HCT116 (cell line): ENCODE data around the gene ILRUN.

Source experiments
- CBX3 ChIP-seq: IDR thresholded peaks from 2 replicates; pipeline ENCODE4 v1.6.1; 2012; ENCODE audit warnings: low read depth
- CTCF ChIP-seq, 3 experiments: fragments of 200-600 bp in 1 of 3; sonication (generic) in 1 of 3; IDR thresholded peaks in 2 of 3; conservative IDR thresholded peaks in 1 of 3; 2 replicates each; pipeline ENCODE4 v1.5.1; 2012 to 2017; ENCODE audit warnings: low read depth in 2 of 3, low read length in 2 of 3, antibody characterized with exemption in 1 of 3, borderline replicate concordance in 1 of 3, control low read depth in 1 of 3, mild to moderate bottlenecking in 1 of 3, mixed read lengths in 1 of 3, mixed run types in 1 of 3, moderate library complexity in 1 of 3; ENCODE audit not compliant: insufficient read depth in 1 of 3
- EGR1 ChIP-seq: IDR thresholded peaks from 2 replicates; pipeline ENCODE4 v1.6.1; 2012; ENCODE audit warnings: low read depth
- EZH2 ChIP-seq: fragments of 200-600 bp; sonication (generic); IDR thresholded peaks from 2 replicates; pipeline ENCODE4 v1.6.1; 2017; ENCODE audit warnings: antibody characterized with exemption, mixed run types
- EZH2phosphoT487 ChIP-seq: fragments of 200-600 bp; IDR thresholded peaks from 2 replicates; pipeline ENCODE4 v1.6.1; 2018; ENCODE audit warnings: antibody characterized with exemption, borderline replicate concordance
- MAX ChIP-seq: IDR thresholded peaks from 2 replicates; pipeline ENCODE4 v1.6.1; 2012
- POLR2A ChIP-seq: IDR thresholded peaks from 2 replicates; pipeline ENCODE4 v1.7.0; 2011; ENCODE audit warnings: borderline replicate concordance; ENCODE audit not compliant: insufficient read depth, insufficient read length; ENCODE audit errors: extremely low read depth
- POLR2AphosphoS5 ChIP-seq: IDR thresholded peaks from 2 replicates; pipeline ENCODE4 v1.6.1; 2011; ENCODE audit warnings: mild to moderate bottlenecking, low read depth, low read length, moderate library complexity
- RAD21 ChIP-seq: IDR thresholded peaks from 2 replicates; pipeline ENCODE4 v1.6.1; 2012; ENCODE audit warnings: low read depth, mild to moderate bottlenecking
- ZBTB33 ChIP-seq: IDR thresholded peaks from 2 replicates; pipeline ENCODE4 v1.6.1; 2011; ENCODE audit warnings: mild to moderate bottlenecking, low read length, moderate library complexity; ENCODE audit not compliant: insufficient replicate concordance; ENCODE audit errors: extremely low read depth

- no peak for TF ChIP-seq POLR2A
- no peak for TF ChIP-seq POLR2AphosphoS5
- TF ChIP-seq CTCF (IDR thresholded peaks at IDR 0.05 in 2 of 3, conservative IDR thresholded peaks at IDR 0.05 in 1 of 3; ENCODE audit: borderline replicate concordance in 1 of 3, insufficient read depth in 1 of 3, low read depth in 2 of 3, low read length in 2 of 3): no peak
- no peak for TF ChIP-seq ZBTB33
- no peak for TF ChIP-seq CBX3
- TF ChIP-seq EGR1: no peak
- no peak for TF ChIP-seq MAX
- no peak for TF ChIP-seq EZH2phosphoT487
- no peak for TF ChIP-seq RAD21
- TF ChIP-seq EZH2: no peak
Measured at GRCh38 chr6:34684919-34685318, 11.6 kb downstream of the ILRUN start.
